ENCODE measurements around the gene LMX1A.

GRCh38 chr1:165254896-165255625 lies 101.5 kb downstream of the LMX1A start:
- no peak for TF ChIP-seq CTCF (IDR thresholded peaks at IDR 0.05)
- TF ChIP-seq POLR2AphosphoS5 (IDR thresholded peaks at IDR 0.05) = no peak
- TF ChIP-seq EP300 (IDR thresholded peaks at IDR 0.05) = no peak

All from sigmoid colon (tissue), 4 donors.